IMR-90 (cell line): ENCODE results near the gene RANBP3. TPM values are rescaled to one million over a fixed set of nuclear protein-coding genes. Genes with fewer than 3 reads are reported as not detected.

Source experiments
- ATAC-seq: fragments of 200-7000 bp; cut with Tn5 transposase; 2 replicates; pipeline ENCODE4 v1.9.1; 2020; ENCODE audit warnings: low read depth, mild to moderate bottlenecking, moderate library complexity
- BruUV-seq: library from RNA; stranded (reverse); fragments of 400-500 nt; replicated peaks from 2 replicates; lab custom pipeline; 2021; lab: Mats Ljungman, UMichigan
- CTCF ChIA-PET: fragments of 300-600 bp; formaldehyde crosslinking; extraction: SDS; loops from one replicate; lab custom pipeline; 2021; ENCODE audit warnings: antibody characterized with exemption; lab: Yijun Ruan, JAX
- POLR2A ChIA-PET: fragments of 300-600 bp; sonication (Branson Sonifier 250); formaldehyde crosslinking; loops from one replicate; lab custom pipeline; 2022; ENCODE audit warnings: antibody characterized with exemption; ENCODE audit not compliant: unreplicated experiment; lab: Charles Lee
- DNase-seq: peaks from one replicate; pipeline ENCODE4 v3.0.0; 2013
- H2AFZ ChIP-seq: replicated peaks from 2 replicates; pipeline ENCODE3; 2013; ENCODE audit warnings: low read length, mild to moderate bottlenecking; ENCODE audit not compliant: poor library complexity
- H2AK5ac ChIP-seq: 2 replicates; pipeline ENCODE4 v1.6.1; 2013; ENCODE audit warnings: low read depth, low read length, inconsistent platforms
- H2AK9ac ChIP-seq: replicated peaks from 2 replicates; pipeline ENCODE3; 2013; ENCODE audit warnings: mild to moderate bottlenecking, low read depth, low read length, moderate library complexity; ENCODE audit not compliant: poor library complexity
- H2BK120ac ChIP-seq: 2 replicates; pipeline ENCODE4 v1.6.1; 2013; ENCODE audit warnings: low read depth, low read length, inconsistent platforms
- H2BK15ac ChIP-seq: 3 replicates; pipeline ENCODE4 v1.6.1; 2013; ENCODE audit warnings: low read depth, low read length, inconsistent platforms
- H2BK20ac ChIP-seq: 2 replicates; pipeline ENCODE4 v1.6.1; 2013; ENCODE audit warnings: low read depth, mild to moderate bottlenecking, inconsistent platforms, low read length, moderate library complexity
- H2BK5ac ChIP-seq: 2 replicates; pipeline ENCODE4 v1.6.1; 2013; ENCODE audit warnings: mild to moderate bottlenecking, low read depth, low read length, inconsistent platforms; ENCODE audit not compliant: poor library complexity, severe bottlenecking
- H3K14ac ChIP-seq: replicated peaks from 2 replicates; pipeline ENCODE4 v1.6.1; 2013; ENCODE audit warnings: low read depth, low read length, inconsistent platforms
- H3K18ac ChIP-seq: 2 replicates; pipeline ENCODE4 v1.6.1; 2013; ENCODE audit warnings: low read depth, low read length, control low read depth
- H3K23ac ChIP-seq: 2 replicates; pipeline ENCODE4 v1.6.1; 2013; ENCODE audit warnings: low read depth, low read length, inconsistent platforms
- H3K27ac ChIP-seq: 2 replicates; pipeline ENCODE4 v1.5.1; 2013; ENCODE audit warnings: mild to moderate bottlenecking, control low read depth, low read length; ENCODE audit not compliant: insufficient read depth
- H3K27me3 ChIP-seq: 2 replicates; pipeline ENCODE4 v1.6.1; 2013; ENCODE audit warnings: low read length; ENCODE audit not compliant: control insufficient read depth, insufficient read depth
- H3K36me3 ChIP-seq: 2 replicates; pipeline ENCODE4 v1.6.1; 2013; ENCODE audit warnings: low read length, mixed read lengths; ENCODE audit not compliant: control insufficient read depth, insufficient read depth
- H3K4ac ChIP-seq: 2 replicates; pipeline ENCODE4 v1.6.1; 2013; ENCODE audit warnings: low read depth, low read length, inconsistent platforms
- H3K4me1 ChIP-seq: 2 replicates; pipeline ENCODE4 v1.6.1; 2013; ENCODE audit warnings: low read length, mixed read lengths; ENCODE audit not compliant: control insufficient read depth, insufficient read depth
- H3K4me2 ChIP-seq: 2 replicates; pipeline ENCODE4 v1.6.1; 2013; ENCODE audit warnings: low read depth, mild to moderate bottlenecking, control low read depth, low read length, moderate library complexity
- H3K4me3 ChIP-seq: 2 replicates; pipeline ENCODE4 v1.5.1; 2013; ENCODE audit warnings: low read depth, mild to moderate bottlenecking, control low read depth, low read length, moderate library complexity; ENCODE audit not compliant: insufficient read depth
- H3K56ac ChIP-seq: 2 replicates; pipeline ENCODE4 v1.6.1; 2013; ENCODE audit warnings: low read length, inconsistent platforms; ENCODE audit not compliant: insufficient read depth; ENCODE audit errors: extremely low read depth
- H3K79me1 ChIP-seq, 2 experiments: 2 replicates each; pipeline ENCODE4 v1.6.1; 2013; ENCODE audit warnings: low read length in 2 of 2, inconsistent platforms in 1 of 2, low read depth in 1 of 2
- H3K9ac ChIP-seq: 2 replicates; pipeline ENCODE4 v1.6.1; 2013; ENCODE audit warnings: low read depth, low read length, control low read depth
- H3K9me1 ChIP-seq: 2 replicates; pipeline ENCODE4 v1.6.1; 2013; ENCODE audit warnings: low read length, inconsistent platforms; ENCODE audit not compliant: insufficient read depth
- H3K9me3 ChIP-seq: 2 replicates; pipeline ENCODE4 v1.6.1; 2013; ENCODE audit warnings: low read length; ENCODE audit not compliant: control insufficient read depth, insufficient read depth
- H4K20me1 ChIP-seq: 2 replicates; pipeline ENCODE4 v1.6.1; 2013; ENCODE audit warnings: low read length, inconsistent platforms; ENCODE audit not compliant: insufficient read depth
- H4K5ac ChIP-seq: 2 replicates; pipeline ENCODE4 v1.6.1; 2013; ENCODE audit warnings: mild to moderate bottlenecking, low read depth, low read length, control low read depth
- H4K8ac ChIP-seq, 2 experiments: 2 replicates each; pipeline ENCODE4 v1.6.1; 2013; ENCODE audit warnings: low read depth in 2 of 2, low read length in 2 of 2, control low read depth in 1 of 2, inconsistent platforms in 1 of 2
- H4K91ac ChIP-seq: 2 replicates; pipeline ENCODE4 v1.6.1; 2013; ENCODE audit warnings: low read depth, low read length, inconsistent platforms; ENCODE audit not compliant: insufficient read depth
- CHD1 ChIP-seq: IDR thresholded peaks from 2 replicates; pipeline ENCODE4 v1.6.1; 2012; ENCODE audit warnings: low read depth, low read length, improper control_type of control experiment
- CTCF ChIP-seq: conservative IDR thresholded peaks from 2 replicates; pipeline ENCODE4 v1.5.1; 2012; ENCODE audit warnings: mild to moderate bottlenecking, low read depth, low read length, improper control_type of control experiment
- ELK1 ChIP-seq: fragments of 150-350 bp; IDR thresholded peaks from 2 replicates; pipeline ENCODE4 v1.6.1; 2016; ENCODE audit warnings: low read depth, mild to moderate bottlenecking, low read length, moderate library complexity, borderline replicate concordance
- FOS ChIP-seq: fragments of 150-350 bp; IDR thresholded peaks from 2 replicates; pipeline ENCODE4 v1.6.1; 2016; ENCODE audit warnings: low read depth, low read length
- MAZ ChIP-seq: IDR thresholded peaks from 2 replicates; pipeline ENCODE4 v1.6.1; 2012; ENCODE audit warnings: low read depth, mild to moderate bottlenecking, low read length, improper control_type of control experiment, moderate library complexity, borderline replicate concordance
- MXI1 ChIP-seq: IDR thresholded peaks from 2 replicates; pipeline ENCODE4 v1.6.1; 2012; ENCODE audit warnings: low read depth, mild to moderate bottlenecking, low read length, moderate library complexity, borderline replicate concordance
- POLR2A ChIP-seq: IDR thresholded peaks from 2 replicates; pipeline ENCODE4 v1.6.1; 2012; ENCODE audit warnings: mild to moderate bottlenecking, low read depth, low read length
- RAD21 ChIP-seq: IDR thresholded peaks from 2 replicates; pipeline ENCODE4 v1.6.1; 2012; ENCODE audit warnings: low read length, improper control_type of control experiment
- SMC3 ChIP-seq: fragments of 150-350 bp; IDR thresholded peaks from 2 replicates; pipeline ENCODE4 v1.6.1; 2016; ENCODE audit warnings: low read depth, mild to moderate bottlenecking, antibody characterized with exemption, low read length, moderate library complexity
- USF2 ChIP-seq: fragments of 150-350 bp; IDR thresholded peaks from 2 replicates; pipeline ENCODE4 v1.6.1; 2017; ENCODE audit warnings: mild to moderate bottlenecking, antibody characterized with exemption, low read length, low read depth
- WGBS, 2 experiments: methylation state at CpG; one replicate each; pipeline versions ENCODE4 v1.1.5 to v1.1.7; 2013; ENCODE audit warnings: missing lambda C conversion rate in 2 of 2; ENCODE audit not compliant: insufficient read length in 1 of 2; ENCODE audit errors: extremely low coverage in 2 of 2; 5-methylcytosine and 5-hydroxymethylcytosine counted together
- dilution Hi-C: fragments of 300-500 bp; cut with HindIII; formaldehyde crosslinking; loops from one replicate; pipeline ENCODE4 v1.14.3; 2018; ENCODE audit warnings: low sequenced_read_pairs; ENCODE audit not compliant: unreplicated experiment
- in situ Hi-C: fragments of 300-500 bp; cut with MboI; formaldehyde crosslinking; loops from 3 replicates; pipeline ENCODE4 v1.14.3; 2019; ENCODE audit warnings: low sequenced_read_pairs, inconsistent platforms, mixed read lengths
- intact Hi-C: fragments of 100-400 bp; cut with micrococcal nuclease; formaldehyde crosslinking; loops from 2 replicates; pipeline ENCODE4 v1.10.0; 2022
- polyA plus RNA-seq, 3 experiments: library from polyadenylated mRNA; depleted of rRNA; stranded (reverse); fragments of >200 nt; gene quantifications; 2 replicates each; pipeline ENCODE4 v1.2.3, GENCODE V29; 2012; ENCODE audit warnings: low replicate concordance in 1 of 3
- total RNA-seq: library from RNA; depleted of rRNA; stranded (reverse); fragments of >200 nt; gene quantifications from 2 replicates; pipeline ENCODE4 v1.2.3, GENCODE V29; 2012

RANBP3 gene
- total and polyA plus RNA-seq, 2 of the 4 experiments (the other 2 are of a cell fraction), result 42.5 to 111 TPM

GRCh38 chr19:5931251-5931650, 46.7 kb downstream of the RANBP3 start:
- H3K18ac ChIP-seq, result no peak overlapping the region
- 100% methylated on average over 1 of the region's 11 CpGs; no CpG with 5 or more reads in 1 of the 2 experiments for WGBS, 2 experiments
- peaks cover 26% of the 10 kb centered on the region for H4K20me1 ChIP-seq
- H3K27ac ChIP-seq, result no peak overlapping the region
- in situ Hi-C loops, result no loop called here
- H2AFZ ChIP-seq, result no peak overlapping the region
- no TSS peak for BruUV-seq
- H2BK5ac ChIP-seq, result no peak overlapping the region
- H3K9me3 ChIP-seq, result no peaks in the 10 kb centered on the region
- H4K91ac ChIP-seq, result no peak overlapping the region
- no peak overlapping the region for H3K4me2 ChIP-seq
- no peak overlapping the region for H2BK120ac ChIP-seq
- no peak overlapping the region for H4K8ac ChIP-seq
- DNase-seq (no peak), ATAC-seq (no peak)
- H3K14ac ChIP-seq, result no peak overlapping the region
- H4K5ac ChIP-seq, result no peak overlapping the region
- H3K56ac ChIP-seq, result no peak overlapping the region
- intact Hi-C loops, result no loop called here
- H2AK5ac ChIP-seq, result no peak overlapping the region
- peaks cover 22% of the 10 kb centered on the region for H3K9me1 ChIP-seq
- H3K27me3 ChIP-seq, result no peaks in the 10 kb centered on the region
- CTCF ChIA-PET, result no interaction called here
- no peak overlapping the region for H3K4me3 ChIP-seq
- H3K4me1 ChIP-seq, result peaks cover 28% of the 10 kb centered on the region
- no peak overlapping the region for H3K9ac ChIP-seq
- H3K36me3 ChIP-seq, result peaks cover 62% of the 10 kb centered on the region
- H3K23ac ChIP-seq, result no peak overlapping the region
- no peak overlapping the region for H2BK15ac ChIP-seq
- POLR2A ChIA-PET, result no interaction called here
- dilution Hi-C loops, result no loop called here
- no peak overlapping the region for H2BK20ac ChIP-seq
- peaks cover 13 to 66% of the 10 kb centered on the region in 2 experiments; a peak in 3 of 4 replicates for H3K79me1 ChIP-seq
- H2AK9ac ChIP-seq, result no peak overlapping the region
- H3K4ac ChIP-seq, result no peak overlapping the region
- TF ChIP-seq USF2 (no peak), CTCF (no peak), CHD1 (no peak), POLR2A (no peak), MXI1 (no peak), ELK1 (no peak), MAZ (no peak), SMC3 (no peak), FOS (no peak), RAD21 (no peak)
